ENCODE results near the gene USP40. TPM values are rescaled to one million over a fixed set of nuclear protein-coding genes. Genes with fewer than 3 reads are reported as not detected.

Gene USP40
- total RNA-seq, 8 experiments from 2014 or later = 13.4 to 79.9 (median 27.8) TPM

DNA sequence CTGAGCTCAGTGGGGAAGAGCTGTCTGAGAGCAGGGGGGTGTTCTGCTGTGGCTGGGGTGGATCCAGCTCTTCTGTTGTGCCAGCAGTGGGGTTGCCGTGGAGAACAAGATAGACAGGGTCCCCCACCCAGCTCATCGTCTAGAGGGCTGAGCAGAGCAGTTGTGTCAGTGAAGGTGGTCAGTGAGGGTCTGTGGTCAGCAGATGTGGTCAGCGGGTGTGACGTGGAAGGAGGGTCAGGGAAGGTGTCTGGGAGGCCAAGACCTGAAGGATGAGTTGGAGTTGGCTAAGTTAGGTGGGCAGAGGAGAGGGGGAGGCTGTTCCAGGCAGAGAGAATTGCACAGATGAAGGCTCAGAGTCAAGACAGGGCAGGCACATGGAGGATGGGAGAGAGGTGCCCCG is 109.2 kb downstream of the USP40 start:
- Histone ChIP-seq H3K27ac (no peak overlapping the region), H3K4me3 (no peak overlapping the region), H3K4me1 (replicated peaks in 1 of 2) (no peaks in the 10 kb centered on the region)
- in situ Hi-C loops (cut with MboI; ENCODE audit: low pct_unique_long_range_greater_than_20kb in 2 of 9, low sequenced_read_pairs in 9 of 9, unreplicated experiment in 9 of 9) = loop anchor here in 1 of 9 experiments (25.0 kb wide), 1 partner anchor 255 kb away; the partner anchor contains the start of genes UGT1A4 and UGT1A5
- WGBS, 10 experiments = 85 to 100% (median 97%) methylated on average over 1 to 4 of the region's 5 CpGs; no CpG with 5 or more reads in 4 of the 10 experiments
- ATAC-seq (replicated peaks in 6 of 8) = no peak

DNA sequence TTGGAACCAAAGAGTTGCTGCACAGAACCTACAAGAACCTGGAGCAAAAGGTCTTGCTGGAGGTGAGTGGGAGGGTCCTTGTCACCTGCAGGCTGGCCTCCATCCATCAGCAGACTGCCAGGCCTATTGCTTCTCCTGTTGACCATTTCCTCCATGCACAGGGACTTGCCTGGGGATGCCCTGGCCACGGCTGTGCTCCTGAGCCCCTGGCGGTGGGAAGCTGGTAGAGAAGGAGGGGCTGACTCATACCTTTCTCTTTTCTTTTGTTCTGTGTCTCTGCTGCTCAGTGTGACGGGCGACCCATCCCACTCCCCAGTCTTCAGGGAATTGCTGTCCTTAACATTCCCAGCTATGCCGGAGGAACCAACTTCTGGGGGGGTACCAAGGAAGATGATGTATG is 109.6 kb downstream of the USP40 start:
- 70 to 100% (median 83%) methylated on average over 1 to 2 of the region's 5 CpGs; no CpG with 5 or more reads in 6 of the 10 experiments for WGBS, 10 experiments
- in situ Hi-C loops (cut with MboI; ENCODE audit: low pct_unique_long_range_greater_than_20kb in 2 of 9, low sequenced_read_pairs in 9 of 9, unreplicated experiment in 9 of 9) = loop anchor here in 1 of 9 experiments (25.0 kb wide), 1 partner anchor 255 kb away; the partner anchor contains the start of genes UGT1A4 and UGT1A5
- Histone ChIP-seq H3K4me3 (no peak overlapping the region), H3K27ac (no peak overlapping the region), H3K4me1 (replicated peaks in 1 of 2) (no peaks in the 10 kb centered on the region)
- ATAC-seq (replicated peaks in 6 of 8) = no peak

DNA sequence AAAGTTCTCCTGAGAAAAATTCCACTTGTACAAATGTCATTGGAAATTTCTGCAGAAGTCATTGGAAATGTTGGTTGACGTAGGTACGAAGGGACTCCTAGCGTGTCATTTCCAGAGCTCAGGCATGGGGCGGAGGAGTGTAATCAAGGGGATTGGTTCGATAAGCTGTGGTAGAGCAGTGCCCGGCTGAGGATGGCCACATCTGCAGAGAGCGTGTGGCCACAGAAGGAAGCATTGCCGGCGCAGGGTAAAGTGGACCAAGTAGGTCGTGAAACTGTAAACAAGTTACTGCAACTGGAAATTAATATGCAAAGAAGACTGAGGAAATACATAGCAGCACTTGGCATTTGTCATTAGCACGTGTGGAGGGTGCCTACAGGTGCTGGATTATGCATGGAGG is 110.5 kb downstream of the USP40 start:
- WGBS, 10 experiments = 83 to 100% (median 95%) methylated on average over 3 to 11 of the region's 11 CpGs; no CpG with 5 or more reads in 2 of the 10 experiments
- in situ Hi-C loops (cut with MboI; ENCODE audit: low pct_unique_long_range_greater_than_20kb in 2 of 9, low sequenced_read_pairs in 9 of 9, unreplicated experiment in 9 of 9) = loop anchor here in 1 of 9 experiments (25.0 kb wide), 1 partner anchor 256 kb away; the partner anchor contains the start of genes UGT1A4 and UGT1A5
- ATAC-seq (replicated peaks in 6 of 8) = no peak

DNA sequence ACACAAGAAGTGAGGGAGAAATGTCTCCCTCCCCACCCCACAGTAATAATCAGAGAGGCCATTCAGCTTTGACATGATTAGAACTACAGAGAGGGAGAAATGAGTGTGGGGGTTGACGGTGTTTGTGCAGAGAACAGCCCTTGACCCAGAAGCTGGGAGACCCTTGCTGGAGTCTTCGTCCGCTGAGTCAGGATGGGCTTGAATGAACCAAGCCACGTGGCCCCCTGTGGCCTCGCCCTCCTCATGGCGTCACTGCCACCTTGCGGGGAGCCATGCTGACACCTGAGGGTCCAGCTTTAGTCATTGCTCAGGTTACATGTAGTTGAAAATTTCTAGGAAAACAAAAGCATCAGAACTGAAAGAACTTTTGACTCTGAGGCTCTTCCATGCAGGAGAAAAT is 111.1 kb downstream of the USP40 start:
- H3K27ac ChIP-seq = no peak overlapping the region
- WGBS, 10 experiments = 90 to 100% (median 100%) methylated on average over 1 to 7 of the region's 7 CpGs; no CpG with 5 or more reads in 5 of the 10 experiments

More for the DNA sequence above, 110.5 kb downstream of the USP40 start:
- Histone ChIP-seq H3K27ac (no peak overlapping the region), H3K4me3 (no peak overlapping the region), H3K4me1 (replicated peaks in 1 of 2) (no peaks in the 10 kb centered on the region)

DNA sequence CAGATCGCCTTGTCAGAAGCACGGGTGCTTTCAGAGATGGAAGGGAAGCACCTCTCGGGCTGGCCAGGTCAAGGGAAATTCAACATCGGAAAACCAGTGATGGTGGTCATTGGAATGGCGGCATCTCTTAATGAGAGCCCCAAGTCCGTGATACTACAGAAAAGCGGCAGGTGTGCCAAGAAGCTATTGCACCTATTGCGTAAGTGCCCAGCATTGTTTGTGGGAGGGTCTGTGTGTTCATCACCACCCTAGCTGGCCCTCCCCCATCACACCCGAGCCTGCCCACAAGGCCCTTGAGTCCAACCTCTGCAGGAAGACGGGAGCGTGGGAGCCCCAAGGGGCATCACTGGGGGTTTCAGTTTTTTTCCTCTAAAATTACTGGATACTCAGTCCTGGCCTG is 111.6 kb downstream of the USP40 start:
- in situ Hi-C loops (cut with MboI; ENCODE audit: low pct_unique_long_range_greater_than_20kb in 2 of 9, low sequenced_read_pairs in 9 of 9, unreplicated experiment in 9 of 9) = loop anchor here in 1 of 9 experiments (25.0 kb wide), 1 partner anchor 257 kb away; the partner anchor contains the start of genes UGT1A4 and UGT1A5
- 83 to 93% (median 89%) methylated on average over 1 to 8 of the region's 11 CpGs; no CpG with 5 or more reads in 5 of the 10 experiments for WGBS, 10 experiments
- ATAC-seq (replicated peaks in 6 of 8) = no peak
- Histone ChIP-seq H3K27ac (no peak overlapping the region), H3K4me1 (replicated peaks in 1 of 2) (peaks cover 3 to 5% of the 10 kb centered on the region in 2 donors), H3K4me3 (no peak overlapping the region)

More for the DNA sequence above, 111.1 kb downstream of the USP40 start:
- no peak for ATAC-seq (replicated peaks in 6 of 8)
- in situ Hi-C loops (cut with MboI; ENCODE audit: low pct_unique_long_range_greater_than_20kb in 2 of 9, low sequenced_read_pairs in 9 of 9, unreplicated experiment in 9 of 9) = loop anchor here in 1 of 9 experiments (25.0 kb wide), 1 partner anchor 257 kb away; the partner anchor contains the start of genes UGT1A4 and UGT1A5
- peaks cover 0 to under 1% of the 10 kb centered on the region in 2 donors for H3K4me1 ChIP-seq (replicated peaks in 1 of 2)
- H3K4me3 ChIP-seq = no peak overlapping the region

DNA sequence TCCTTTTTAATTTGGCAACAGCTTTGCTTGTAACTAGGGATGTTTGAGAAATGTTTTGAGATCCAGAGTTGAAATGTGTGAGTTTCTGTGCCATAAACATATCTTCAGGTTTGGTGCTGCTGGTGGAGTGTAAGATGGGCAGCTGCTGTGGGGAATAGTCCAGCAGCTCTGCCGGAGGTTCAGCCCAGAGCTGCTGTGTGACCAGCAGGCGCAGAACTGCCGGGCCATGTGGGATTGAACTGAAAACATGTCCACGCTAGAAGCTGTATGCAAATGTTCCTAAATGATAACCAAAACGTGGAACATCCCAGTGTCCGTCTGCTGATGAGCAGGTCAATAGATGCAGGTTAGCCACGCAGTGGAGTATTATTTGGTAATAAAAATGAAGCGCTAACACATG is 112.7 kb downstream of the USP40 start:
- no peak for ATAC-seq (replicated peaks in 6 of 8)
- no peak overlapping the region for H3K27ac ChIP-seq
- in situ Hi-C loops (cut with MboI; ENCODE audit: low pct_unique_long_range_greater_than_20kb in 2 of 9, low sequenced_read_pairs in 9 of 9, unreplicated experiment in 9 of 9) = loop anchor here in 1 of 9 experiments (25.0 kb wide), 1 partner anchor 258 kb away; the partner anchor contains the start of genes UGT1A4 and UGT1A5

DNA sequence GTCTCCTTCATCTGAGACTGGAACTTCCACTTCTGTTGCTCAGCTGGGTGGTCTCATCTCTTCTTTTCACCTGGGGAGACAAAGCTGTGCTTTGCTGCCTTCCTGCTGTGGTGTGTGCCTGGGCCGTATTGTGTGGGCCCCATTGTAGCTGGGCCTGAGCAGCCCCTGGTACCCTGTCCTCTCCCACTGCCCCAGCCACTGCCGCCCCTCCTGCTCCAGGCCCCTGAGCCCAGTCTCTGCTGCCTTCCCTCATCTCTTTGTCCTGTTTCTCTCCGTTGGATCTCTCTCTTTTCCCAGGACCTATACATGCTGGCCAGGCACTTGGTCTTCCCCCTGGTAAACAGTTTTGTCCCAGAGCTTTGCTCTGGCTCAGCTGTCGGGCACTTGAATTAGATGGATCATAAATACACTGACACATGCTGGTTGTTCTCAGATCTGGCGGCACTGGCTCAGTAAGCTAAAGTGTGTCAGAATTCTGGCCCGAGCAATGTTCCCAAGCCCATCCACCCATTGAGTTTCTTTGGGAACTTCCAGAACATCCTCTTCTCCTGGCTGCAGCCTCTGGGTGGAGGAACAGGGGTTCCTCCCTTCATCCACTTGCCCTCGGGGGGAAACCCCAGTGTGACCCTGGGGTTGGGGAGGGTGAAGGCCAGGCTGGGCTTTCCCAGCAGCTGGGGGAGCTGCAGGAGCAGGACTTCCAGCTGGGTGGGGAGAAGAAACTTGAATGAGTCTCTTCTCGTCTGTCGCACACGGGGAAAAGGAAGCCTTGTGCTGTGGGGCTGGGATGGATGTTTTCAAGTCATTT is 113.3 kb downstream of the USP40 start:
- peaks cover 3 to 7% of the 10 kb centered on the region in 2 donors for H3K4me1 ChIP-seq (replicated peaks in 1 of 2)
- ATAC-seq (replicated peaks in 6 of 8) = peak in 2 of 8 experiments; percentile 13 to 56
- WGBS, 10 experiments = 69 to 100% (median 82%) methylated on average over 1 to 5 of the region's 10 CpGs; no CpG with 5 or more reads in 5 of the 10 experiments
- no peak overlapping the region for H3K27ac ChIP-seq
- no peak overlapping the region for H3K4me3 ChIP-seq
- in situ Hi-C loops (cut with MboI; ENCODE audit: low pct_unique_long_range_greater_than_20kb in 2 of 9, low sequenced_read_pairs in 9 of 9, unreplicated experiment in 9 of 9) = loop anchor here in 1 of 9 experiments (25.0 kb wide), 1 partner anchor 259 kb away; the partner anchor contains the start of genes UGT1A4 and UGT1A5

More for the DNA sequence above, 112.7 kb downstream of the USP40 start:
- peaks cover 3 to 7% of the 10 kb centered on the region in 2 donors for H3K4me1 ChIP-seq (replicated peaks in 1 of 2)
- WGBS, 10 experiments = 76 to 100% (median 94%) methylated on average over 3 to 8 of the region's 8 CpGs; no CpG with 5 or more reads in 2 of the 10 experiments
- no peak overlapping the region for H3K4me3 ChIP-seq

DNA sequence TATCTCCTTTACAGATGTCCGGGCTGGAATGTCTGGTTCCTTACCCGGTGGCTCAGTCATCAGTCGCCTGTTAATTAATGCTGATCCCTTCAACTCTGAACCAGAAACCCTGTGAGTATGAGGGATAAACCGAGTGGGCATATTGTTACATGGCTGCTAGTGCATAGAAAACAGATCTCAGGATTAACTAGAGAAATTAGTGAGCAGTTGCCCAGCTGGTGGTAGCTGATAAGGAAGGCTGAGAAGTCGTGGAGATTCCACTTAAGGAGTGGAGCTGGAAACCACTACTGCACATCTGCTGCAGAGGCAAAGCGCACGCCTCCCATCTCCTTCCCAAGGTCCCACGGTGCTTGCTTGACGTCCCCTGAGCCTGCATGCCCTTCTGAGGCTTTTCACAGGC is 114.6 kb downstream of the USP40 start:
- in situ Hi-C loops (cut with MboI; ENCODE audit: low pct_unique_long_range_greater_than_20kb in 2 of 9, low sequenced_read_pairs in 9 of 9, unreplicated experiment in 9 of 9) = loop anchor here in 1 of 9 experiments (25.0 kb wide), 1 partner anchor 260 kb away; the partner anchor contains the start of genes UGT1A4 and UGT1A5
- Histone ChIP-seq H3K4me1 (replicated peaks in 1 of 2) (peaks cover 8 to 10% of the 10 kb centered on the region in 2 donors), H3K27ac (no peak overlapping the region), H3K4me3 (no peak overlapping the region)
- no peak for ATAC-seq (replicated peaks in 6 of 8)
- 86 to 100% (median 95%) methylated on average over 1 to 6 of the region's 9 CpGs; no CpG with 5 or more reads in 2 of the 10 experiments for WGBS, 10 experiments

DNA sequence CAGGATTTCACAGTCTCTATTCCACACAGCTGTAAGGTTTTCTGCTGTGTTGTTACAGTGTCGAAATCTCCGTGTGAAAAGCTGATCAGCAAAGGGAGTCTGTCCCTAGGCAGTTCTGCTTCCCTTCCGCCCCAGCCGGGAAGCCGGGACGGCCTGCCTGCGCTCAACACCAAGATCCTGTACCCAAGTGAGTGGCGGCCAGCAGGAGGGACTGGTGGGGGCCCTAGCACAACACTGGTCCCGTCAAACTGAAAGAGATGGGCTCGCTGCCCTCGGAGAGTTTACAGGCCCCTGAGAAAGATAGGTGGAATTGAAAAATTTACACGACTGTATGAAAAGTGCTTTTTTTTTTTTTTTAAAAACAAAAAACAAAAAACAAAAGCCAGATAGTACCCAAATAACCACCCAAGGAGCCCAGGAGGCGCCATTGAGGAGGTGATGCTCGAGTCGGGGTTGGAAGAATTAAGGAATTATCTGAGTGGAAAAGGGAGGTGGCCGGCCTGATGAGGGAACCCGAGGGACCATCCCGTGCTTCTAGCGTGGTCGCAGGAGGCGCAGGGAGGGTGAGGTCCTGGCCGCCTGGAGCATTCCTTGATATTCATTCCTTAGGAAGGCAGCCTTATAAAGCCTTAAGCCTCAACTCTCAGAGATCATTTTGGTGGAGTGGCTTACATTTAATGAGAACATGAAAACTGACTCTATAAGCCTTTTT is 115.6 kb downstream of the USP40 start:
- 85 to 100% (median 95%) methylated on average over 1 to 16 of the region's 22 CpGs; no CpG with 5 or more reads in 2 of the 10 experiments for WGBS, 10 experiments
- no peak overlapping the region for H3K27ac ChIP-seq
- ATAC-seq (replicated peaks in 6 of 8) = no peak
- H3K4me3 ChIP-seq = no peak overlapping the region
- in situ Hi-C loops (cut with MboI; ENCODE audit: low pct_unique_long_range_greater_than_20kb in 2 of 9, low sequenced_read_pairs in 9 of 9, unreplicated experiment in 9 of 9) = loop anchor here in 1 of 9 experiments (25.0 kb wide), 1 partner anchor 261 kb away; the partner anchor contains the start of genes UGT1A4 and UGT1A5
- H3K4me1 ChIP-seq (replicated peaks in 1 of 2) = peaks cover 10 to 14% of the 10 kb centered on the region in 2 donors

DNA sequence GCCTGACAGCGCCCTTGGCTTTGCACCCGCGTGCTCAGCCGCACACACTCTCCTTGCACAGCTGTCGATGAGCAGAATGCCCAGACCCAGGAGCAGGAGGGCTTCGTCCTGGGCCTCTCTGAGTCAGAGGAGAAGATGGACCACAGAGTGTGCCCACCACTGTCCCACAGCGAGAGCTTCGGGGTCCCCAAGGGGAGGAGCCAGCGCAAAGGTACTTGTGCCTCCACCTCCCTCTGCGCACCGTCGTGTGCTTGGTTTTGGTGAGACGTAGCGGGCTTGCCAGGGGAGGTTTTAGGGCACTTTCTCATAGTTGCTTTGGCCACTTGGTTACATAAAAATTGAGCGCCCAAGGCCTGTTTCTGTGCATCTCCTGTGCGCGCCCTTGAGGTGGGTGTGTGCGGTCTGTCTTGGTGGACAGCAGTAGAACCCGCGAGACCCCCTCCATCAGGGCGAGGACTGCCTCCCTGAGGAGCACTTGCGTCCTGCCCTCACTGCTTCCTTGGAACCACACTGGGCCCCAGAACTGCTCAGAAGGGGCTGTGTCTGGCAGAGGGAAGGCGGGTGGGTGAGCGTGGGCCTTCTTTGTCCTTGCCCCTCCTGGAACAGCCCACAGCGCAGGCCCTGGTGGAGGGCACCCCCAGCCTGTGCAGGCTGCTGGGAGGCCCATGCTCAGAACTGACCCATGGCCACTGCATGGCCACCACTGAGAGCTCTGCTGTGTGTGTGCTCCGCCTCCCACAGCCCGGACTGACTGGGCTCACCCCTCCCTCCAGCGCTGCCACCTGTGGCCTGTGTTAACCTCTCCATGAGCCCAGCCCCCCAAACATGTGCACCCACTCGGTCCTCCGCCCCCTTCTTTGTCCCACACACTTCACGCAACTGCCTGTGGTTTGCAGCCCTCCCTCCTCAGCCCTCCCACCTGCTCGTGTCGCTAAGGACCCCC is 116.4 kb downstream of the USP40 start:
- peak in 4 of 8 experiments; percentile 70 to 82 (median 80) for ATAC-seq (replicated peaks in 6 of 8)
- in situ Hi-C loops (cut with MboI; ENCODE audit: low pct_unique_long_range_greater_than_20kb in 2 of 9, low sequenced_read_pairs in 9 of 9, unreplicated experiment in 9 of 9) = loop anchor here in 1 of 9 experiments (25.0 kb wide), 1 partner anchor 262 kb away; the partner anchor contains the start of genes UGT1A4 and UGT1A5
- peaks cover 10 to 14% of the 10 kb centered on the region in 2 donors for H3K4me1 ChIP-seq (replicated peaks in 1 of 2)
- 95 to 100% (median 100%) methylated on average over 3 to 12 of the region's 33 CpGs; no CpG with 5 or more reads in 7 of the 10 experiments for WGBS, 10 experiments
- H3K4me3 ChIP-seq = no peak overlapping the region
- no peak overlapping the region for H3K27ac ChIP-seq

DNA sequence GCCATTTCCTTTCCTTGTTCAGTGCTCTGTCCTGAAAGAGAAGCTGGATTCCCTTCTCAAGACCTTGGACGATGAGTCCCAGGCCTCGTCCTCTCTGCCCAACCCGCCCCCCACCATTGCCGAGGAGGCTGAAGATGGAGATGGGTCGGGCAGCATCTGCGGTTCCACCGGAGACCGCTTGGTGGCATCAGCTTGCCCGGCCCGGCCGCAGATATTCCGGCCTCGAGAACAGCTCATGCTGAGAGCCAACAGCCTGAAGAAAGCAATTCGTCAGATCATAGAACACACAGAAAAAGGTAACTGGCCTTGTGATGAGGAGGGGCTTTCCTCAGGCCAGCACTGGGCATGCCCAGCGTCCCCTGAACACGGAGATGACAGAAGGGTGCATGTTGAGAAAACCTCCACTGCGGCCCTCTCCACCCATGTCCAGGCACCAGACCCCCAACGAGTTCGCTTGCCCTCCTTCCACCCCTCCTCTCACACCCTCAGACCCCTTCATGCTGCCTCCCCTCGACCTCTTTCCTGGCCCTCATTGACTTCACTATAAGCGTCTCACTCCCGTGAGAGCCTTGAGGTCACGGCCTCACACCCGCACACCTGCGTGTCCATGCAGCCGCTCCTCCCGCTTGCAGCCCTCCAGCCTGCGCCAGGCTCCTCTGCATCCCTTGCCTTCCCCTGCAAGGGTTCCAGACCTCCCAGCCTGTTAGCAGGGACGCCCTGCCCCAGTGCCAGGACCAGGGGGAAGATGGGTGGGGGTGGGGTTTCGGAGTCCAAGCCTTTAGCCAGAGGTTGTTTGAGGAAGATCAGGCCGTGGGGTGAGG is 117.3 kb downstream of the USP40 start:
- H3K27ac ChIP-seq = no peak overlapping the region
- ATAC-seq (replicated peaks in 6 of 8) = peak; percentile 52 to 86 (median 66)
- peaks cover 10 to 14% of the 10 kb centered on the region in 2 donors for H3K4me1 ChIP-seq (replicated peaks in 1 of 2)
- no peak overlapping the region for H3K4me3 ChIP-seq
- in situ Hi-C loops (cut with MboI; ENCODE audit: low pct_unique_long_range_greater_than_20kb in 2 of 9, low sequenced_read_pairs in 9 of 9, unreplicated experiment in 9 of 9) = no loop called here
- WGBS, 10 experiments = 12 to 53% (median 50%) methylated on average over 2 to 14 of the region's 31 CpGs; no CpG with 5 or more reads in 5 of the 10 experiments
